GM10266 (cell line): ENCODE data around the gene CDC42SE2.

Experiments used
- DNase-seq: peaks from one replicate; pipeline ENCODE4 v3.0.0; 2012; ENCODE audit errors: extremely low spot score
- CTCF ChIP-seq: IDR thresholded peaks from 2 replicates; pipeline ENCODE4 v1.5.1; 2012; ENCODE audit warnings: mild to moderate bottlenecking, low read depth; ENCODE audit not compliant: control insufficient read depth, insufficient read depth; ENCODE audit errors: missing control alignments

Gene CDC42SE2

DNA sequence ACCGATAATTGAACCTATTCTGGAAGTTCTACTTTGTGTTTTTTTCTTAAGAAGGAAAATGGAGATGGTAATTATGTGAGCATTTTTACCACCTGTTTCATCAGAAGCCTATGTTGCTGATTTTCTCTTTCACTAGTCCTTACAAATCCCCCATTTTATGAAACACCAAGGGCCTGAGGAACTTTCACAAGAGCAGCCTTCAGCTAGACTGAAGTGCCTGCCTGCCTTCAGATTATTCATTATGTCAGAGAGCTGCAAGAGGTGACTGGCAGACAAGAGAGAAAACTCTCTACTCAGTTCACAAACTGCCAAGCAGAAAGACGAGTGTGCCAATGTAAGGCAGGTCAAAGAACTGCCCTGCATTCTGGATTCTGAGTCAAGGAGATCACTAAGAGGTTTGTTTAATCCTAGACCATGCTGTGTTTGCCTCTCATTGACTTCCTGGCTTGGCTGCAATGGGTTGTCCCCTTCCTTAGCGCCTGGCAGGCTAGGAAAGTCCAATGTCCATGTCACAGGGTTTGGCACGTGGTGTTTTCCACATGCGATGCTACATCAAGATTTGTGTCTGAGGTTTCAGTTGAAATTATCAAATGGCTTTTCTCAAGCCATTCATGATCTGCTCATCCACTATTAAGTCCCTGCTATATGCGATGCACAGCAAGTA is 143.3 kb downstream of the CDC42SE2 start:
- DNase-seq, result no peak
- TF ChIP-seq CTCF, result no peak

DNA sequence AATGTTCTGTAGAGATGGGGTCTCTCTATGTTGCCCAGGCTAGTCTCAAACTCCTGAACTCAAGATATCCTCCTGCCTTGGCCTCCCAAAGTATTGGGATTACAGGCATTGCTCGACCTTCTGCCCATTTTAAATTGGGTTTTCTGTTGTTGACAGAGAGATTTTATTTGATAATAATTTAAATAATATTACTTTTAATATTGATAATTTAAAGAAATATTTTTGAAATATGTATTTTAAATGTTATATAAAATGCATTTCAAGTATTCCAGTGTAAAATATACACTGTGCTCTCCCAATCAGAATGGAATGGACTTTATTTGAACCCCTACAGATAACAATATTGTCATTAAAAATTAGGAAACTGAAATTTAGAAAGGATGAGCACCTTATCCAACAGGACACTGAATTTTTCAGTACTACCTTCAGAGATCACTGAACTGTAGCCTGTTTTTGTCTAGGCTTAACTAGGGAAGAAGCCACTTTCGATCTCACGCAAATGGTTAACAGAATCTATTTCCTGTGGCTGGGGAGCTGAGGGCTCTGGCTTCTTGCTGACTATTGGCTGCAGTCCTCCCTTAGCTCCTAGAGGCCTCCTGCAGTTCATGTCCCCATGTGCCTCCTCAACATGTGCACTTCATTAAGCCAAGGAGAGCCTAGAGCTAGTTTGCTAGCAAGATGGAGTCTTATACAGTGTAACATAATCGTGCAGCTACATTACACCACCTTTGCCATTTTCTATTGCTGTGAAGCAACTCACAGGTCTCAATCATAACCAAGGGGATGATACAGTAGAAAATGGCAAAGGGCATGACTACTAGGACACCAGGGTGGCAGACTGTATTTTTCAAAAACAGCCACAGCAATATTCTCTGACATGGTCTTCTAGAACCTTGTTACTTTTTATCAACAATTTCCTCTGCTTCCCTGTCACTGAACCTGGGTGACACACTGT is 150.0 kb downstream of the CDC42SE2 start:
- no peak for TF ChIP-seq CTCF
- peak; percentile 24 for DNase-seq

DNA sequence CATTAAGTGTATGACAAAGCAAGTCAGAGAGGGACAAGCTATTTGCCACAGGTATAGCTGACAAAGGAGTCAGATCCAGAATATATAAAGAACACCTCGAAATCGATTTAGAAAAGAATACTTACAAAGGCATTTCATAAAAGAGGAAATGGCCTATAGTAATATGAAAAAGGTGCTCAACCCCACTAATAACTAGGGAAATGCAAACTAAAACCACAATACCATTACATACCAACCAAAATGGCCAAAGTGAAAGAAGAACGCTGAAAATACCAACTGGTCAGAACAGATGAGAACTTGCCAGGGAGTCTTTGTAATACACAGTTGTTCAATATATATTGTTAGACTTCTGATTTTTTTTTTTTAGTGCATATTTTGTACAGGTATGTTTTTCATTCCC is 152.9 kb downstream of the CDC42SE2 start:
- TF ChIP-seq CTCF, result no peak
- peak; percentile 16 for DNase-seq

DNA sequence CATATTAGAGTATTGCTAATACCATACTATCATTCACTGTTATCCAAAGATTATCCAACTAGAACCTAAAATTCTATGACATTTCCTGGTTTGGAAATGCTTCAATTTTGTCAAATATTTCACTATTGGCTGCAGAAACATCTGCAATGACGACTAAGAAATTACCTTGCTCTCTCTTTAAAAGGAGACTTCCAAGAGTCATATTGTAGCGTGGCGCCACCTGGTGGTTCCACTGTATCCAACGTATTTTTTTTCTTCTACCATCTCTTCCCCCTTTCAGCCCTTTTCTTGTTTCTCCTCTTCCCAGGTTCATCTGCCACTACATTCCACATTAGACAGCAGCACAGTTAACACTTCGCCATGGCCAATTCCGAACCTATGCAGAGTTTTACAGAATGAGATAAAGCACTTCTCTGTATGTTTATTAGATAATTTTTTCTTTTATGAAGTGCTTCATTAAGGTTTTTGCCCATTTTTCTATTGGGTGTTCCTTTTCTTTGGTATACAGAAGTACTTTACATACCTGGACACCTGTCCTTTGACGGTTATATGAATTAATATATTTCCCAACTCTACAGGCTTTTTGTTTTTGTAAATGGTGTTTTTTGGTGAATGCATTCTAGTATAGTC is 153.5 kb downstream of the CDC42SE2 start:
- TF ChIP-seq CTCF, result peak; percentile 71

GRCh38 chr5:131418846-131419245 is 155.0 kb downstream of the CDC42SE2 start:
- no peak for DNase-seq
- TF ChIP-seq CTCF, result no peak

More for the DNA sequence above, 153.5 kb downstream of the CDC42SE2 start:
- peak; percentile 44 for DNase-seq

- no peak for TF ChIP-seq CTCF
- DNase-seq, result no peak
Observed at GRCh38 chr5:131419877-131420276, 156.0 kb downstream of the CDC42SE2 start.

- DNase-seq, result no peak
- TF ChIP-seq CTCF, result peak; percentile 41
Observed at GRCh38 chr5:131423056-131423455, 159.2 kb downstream of the CDC42SE2 start.
